Ovary (tissue), 9 donors: ENCODE data around the gene HUWE1. TPM values are rescaled to one million over a fixed set of nuclear protein-coding genes. Genes with fewer than 3 reads are reported as not detected.
"Not testable (repeated sequence)": the region's sequence is repeated elsewhere in the genome, so short reads cannot be mapped to it uniquely, and the experiment has no call there.

Experiments
- DNase-seq, 5 donors: peaks; one replicate each; pipeline ENCODE4 v3.0.0-alpha.2; 2019 to 2020
- H3K27ac ChIP-seq, 2 donors: fragments of 200-600 bp; one replicate each; pipeline versions ENCODE4 v1.5.1 to v1.8.0; 2019 to 2022
- H3K27me3 ChIP-seq: fragments of 200-600 bp; one replicate; pipeline ENCODE4 v1.8.0; 2022
- H3K36me3 ChIP-seq: fragments of 200-600 bp; sonication (generic); one replicate; pipeline ENCODE4 v1.5.1; 2019
- H3K4me1 ChIP-seq: one replicate; pipeline ENCODE4 v1.8.1; 2013; ENCODE audit warnings: mild to moderate bottlenecking, moderate library complexity; ENCODE audit not compliant: insufficient read depth
- H3K4me3 ChIP-seq: fragments of 200-600 bp; sonication (generic); one replicate; pipeline ENCODE4 v1.5.1; 2017
- H3K9me3 ChIP-seq, 2 donors: fragments of 200-600 bp in 1 of 2; sonication (generic) in 1 of 2; one replicate each; pipeline versions ENCODE4 v1.5.1 to v1.8.1; 2013 to 2019; ENCODE audit warnings: mild to moderate bottlenecking in 1 of 2, moderate library complexity in 1 of 2
- CTCF ChIP-seq, 3 donors: fragments of 450-650 bp in 2 of 3; fragments of 200-600 bp in 1 of 3; IDR thresholded peaks; one replicate each; pipeline versions ENCODE4 v1.5.1 to v1.8.0; 2016 to 2022; ENCODE audit warnings: antibody characterized with exemption in 3 of 3, mild to moderate bottlenecking in 1 of 3
- EP300 ChIP-seq: sonication (generic); formaldehyde crosslinking; IDR thresholded peaks from one replicate; pipeline ENCODE4 v1.6.1; 2017; ENCODE audit warnings: antibody characterized with exemption
- POLR2A ChIP-seq: fragments of 450-650 bp; IDR thresholded peaks from one replicate; pipeline ENCODE4 v1.6.1; 2017; ENCODE audit warnings: antibody characterized with exemption, mild to moderate bottlenecking, moderate library complexity
- WGBS, 3 donors: extraction: QIAGEN DNeasy Blood & Tissue Kit in 1 of 3; methylation state at CpG; one replicate each; pipeline versions ENCODE4 v1.1.5 to v1.1.7; 2013 to 2017; 5-methylcytosine and 5-hydroxymethylcytosine counted together
- intact Hi-C, 4 donors: fragments of 100-400 bp; cut with DNase I; formaldehyde crosslinking; loops; one replicate each; pipeline versions ENCODE4 v1.11.0 to v1.15.1; 2022 to 2023
- polyA plus RNA-seq, 2 donors: library from polyadenylated mRNA; stranded (reverse); fragments of 200-250 nt in 1 of 2; fragments of 350-450 nt in 1 of 2; fragmentation: Illumina TruSeq in 1 of 2; extraction: RNeasy Lipid Tissue Mini Kit (QIAGEN cat#74804) in 1 of 2; gene quantifications; one replicate each; pipeline ENCODE4 v1.2.3, GENCODE V29; 2013 to 2014
- total RNA-seq, 7 donors: library from RNA; depleted of rRNA in 2 of 7; stranded (reverse); fragments of >200 nt in 2 of 7; fragmentation: NEBNext Ultra II Directional in 3 of 7; extraction: Animal tissue kit (Norgen Biotek cat#: 25700) in 3 of 7; gene quantifications; one replicate each; pipeline versions ENCODE4 v1.1.0 to v1.2.4, GENCODE V29; 2016 to 2023
- donor health status: DM: no; HTN: no; CAD: no; lungs with moderate emphysema.
- donor health status: DM: no; HTN: no; CAD: no.
- donor health status: Bipolar disorder and iron deficiency.
- donor health status: DM: yes; HTN: yes; CAD: no.
- donor health status: DM: no; HTN: no; CAD: no.
- donor health status: DM: yes; HTN: yes; CAD: no.

The HUWE1 gene
- total and polyA plus RNA-seq, 9 donors, result 58.2 to 198 (median 188) TPM

DNA sequence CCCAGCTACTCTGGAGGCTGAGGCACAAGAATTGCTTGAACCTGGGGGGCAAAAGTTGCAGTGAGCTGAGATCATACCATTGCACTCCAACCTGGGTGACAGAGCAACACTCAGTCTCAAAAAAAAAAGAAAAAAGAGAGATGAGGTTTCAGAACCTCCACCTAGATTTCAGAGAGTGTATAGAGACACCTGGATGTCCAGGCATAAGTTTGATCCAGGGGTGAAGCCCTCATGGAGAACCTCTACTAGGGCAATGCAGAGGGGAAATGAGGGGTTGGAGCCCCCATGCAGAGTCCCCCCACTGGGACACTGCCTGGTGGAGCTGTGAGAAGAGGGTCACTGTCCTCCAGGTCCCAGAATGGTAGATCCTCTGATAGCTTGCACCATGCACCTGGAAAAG lies 159.5 kb downstream of the HUWE1 start:
- H3K27ac ChIP-seq, result no peak overlapping the region
- TF ChIP-seq POLR2A, result no peak
- no peak for TF ChIP-seq CTCF (IDR thresholded peaks at IDR 0.05)
- TF ChIP-seq EP300, result no peak
- H3K36me3 ChIP-seq, result no peaks in the 10 kb centered on the region
- intact Hi-C loops, result no loop called here
- H3K27me3 ChIP-seq, result no peaks in the 10 kb centered on the region
- no peak overlapping the region for H3K4me3 ChIP-seq
- DNase-seq, result no peak
- H3K9me3 ChIP-seq, result peaks cover 0 to 8% of the 10 kb centered on the region in 2 donors
- H3K4me1 ChIP-seq, result no peaks in the 10 kb centered on the region

DNA sequence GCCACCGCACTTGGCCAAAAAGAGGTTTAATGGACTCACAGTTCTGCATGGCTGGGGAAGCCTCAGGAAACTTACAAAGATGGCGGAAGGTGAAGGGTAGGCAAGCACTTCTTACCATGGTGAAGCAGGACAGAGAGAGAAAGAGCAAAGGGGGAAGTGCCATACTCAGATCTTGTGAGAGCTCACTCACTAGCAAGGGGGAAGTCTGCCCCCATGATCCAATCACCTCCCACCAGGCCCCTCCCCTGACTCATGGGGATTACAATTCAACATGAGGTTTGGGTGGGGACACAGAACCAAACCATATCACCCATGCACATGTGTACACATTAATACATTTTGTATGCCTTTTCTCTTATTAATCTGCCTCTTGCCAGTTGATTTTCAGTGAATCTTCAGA lies 175.2 kb downstream of the HUWE1 start:
- intact Hi-C loops, result no loop called here
- Histone ChIP-seq H3K4me3 (no peak overlapping the region), H3K9me3 (no peaks in the 10 kb centered on the region), H3K36me3 (no peaks in the 10 kb centered on the region), H3K27me3 (no peaks in the 10 kb centered on the region), H3K4me1 (no peaks in the 10 kb centered on the region), H3K27ac (no peak overlapping the region)
- TF ChIP-seq EP300 (no peak), POLR2A (no peak), CTCF (IDR thresholded peaks at IDR 0.05) (no peak)
- no peak for DNase-seq
- WGBS, 3 donors, result 86 to 98% (median 93%) methylated on average over 2 of the region's 2 CpGs

- H3K4me1 ChIP-seq, H3K27me3 ChIP-seq, H3K27ac ChIP-seq, H3K36me3 ChIP-seq, H3K4me3 ChIP-seq, DNase-seq, H3K9me3 ChIP-seq, intact Hi-C loops: not testable (repeated sequence)
- 91 to 96% (median 95%) methylated on average over 21 to 28 of the region's 28 CpGs for WGBS, 3 donors
Measured at GRCh38 chrX:53504035-53504434, 182.5 kb downstream of the HUWE1 start.

- no peaks in the 10 kb centered on the region for H3K36me3 ChIP-seq
- H3K9me3 ChIP-seq, result no peaks in the 10 kb centered on the region
- H3K4me3 ChIP-seq, result no peak overlapping the region
- intact Hi-C loops, result no loop called here
- DNase-seq, result no peak
- TF ChIP-seq EP300 (no peak), POLR2A (no peak), CTCF (IDR thresholded peaks at IDR 0.05) (no peak)
- H3K27me3 ChIP-seq, result no peaks in the 10 kb centered on the region
- no peaks in the 10 kb centered on the region for H3K4me1 ChIP-seq
- no peak overlapping the region for H3K27ac ChIP-seq
Measured at GRCh38 chrX:53494436-53494835, 192.1 kb downstream of the HUWE1 start.

DNA sequence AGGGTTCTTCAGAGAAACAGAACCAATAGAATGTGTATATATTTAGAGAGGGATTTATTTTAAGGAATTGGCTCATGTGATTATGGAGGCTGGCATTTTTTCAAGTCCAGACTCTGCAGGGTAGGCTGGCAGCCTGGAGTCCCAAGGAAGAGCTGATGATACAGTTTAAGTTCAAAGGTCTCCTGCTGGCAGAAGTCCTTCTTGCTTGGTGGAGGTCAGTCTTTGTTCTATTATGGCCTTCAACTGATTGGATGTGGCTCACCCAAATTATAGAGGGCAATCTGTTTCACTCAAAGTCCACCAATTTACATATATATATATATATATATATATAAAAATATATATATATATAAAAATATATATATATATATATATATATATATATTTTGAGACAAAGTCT lies 200.2 kb downstream of the HUWE1 start:
- intact Hi-C loops, result no loop called here
- TF ChIP-seq EP300, result no peak
- TF ChIP-seq CTCF (IDR thresholded peaks at IDR 0.05), result no peak
- TF ChIP-seq POLR2A, result no peak

More for the DNA sequence above, 200.2 kb downstream of the HUWE1 start:
- DNase-seq, result no peak
- no peaks in the 10 kb centered on the region for H3K36me3 ChIP-seq
- H3K27me3 ChIP-seq, result no peaks in the 10 kb centered on the region
- no peaks in the 10 kb centered on the region for H3K4me1 ChIP-seq
- no peaks in the 10 kb centered on the region for H3K9me3 ChIP-seq
- no peak overlapping the region for H3K27ac ChIP-seq
- no peak overlapping the region for H3K4me3 ChIP-seq
